CD4-positive, alpha-beta T cell (primary cell): ENCODE measurements around the gene RHOU. TPM values are rescaled to one million over a fixed set of nuclear protein-coding genes. Genes with fewer than 3 reads are reported as not detected.
A peak's percentile ranks its signal among the peaks of the same experiment; 100 is the strongest.

ENCODE experiments used
- ATAC-seq: fragments of 200-7000 bp; cut with Tn5 transposase; one replicate; pipeline ENCODE4 v1.10.0; 2022; ENCODE audit warnings: mild to moderate bottlenecking; ENCODE audit not compliant: poor library complexity
- CTCF ChIA-PET: fragments of 350-600 bp; sonication (Branson Sonifier 250); formaldehyde crosslinking; loops from one replicate; lab custom pipeline; 2021; ENCODE audit warnings: antibody characterized with exemption, inconsistent platforms; lab: Charles Lee
- POLR2A ChIA-PET: fragments of 350-600 bp; sonication (Branson Sonifier 250); formaldehyde crosslinking; loops from one replicate; lab custom pipeline; 2021; ENCODE audit warnings: antibody characterized with exemption, inconsistent platforms; lab: Charles Lee
- DNase-seq, 14 experiments: peaks; one replicate each; pipeline ENCODE4 v3.0.0-alpha.2; 2013 to 2020; ENCODE audit warnings: mixed read lengths in 2 of 14
- H3K27ac ChIP-seq, 2 donors: one replicate each; pipeline versions ENCODE4 v1.5.1 to v1.7.0; 2013; ENCODE audit warnings: low read length in 2 of 2, low read depth in 1 of 2, mild to moderate bottlenecking in 1 of 2
- H3K27me3 ChIP-seq, 2 experiments: 1 replicate in 1 of 2; 2 replicates in 1 of 2; pipeline versions ENCODE4 v1.6.1 to v1.7.0; 2013; ENCODE audit warnings: low read length in 2 of 2, control low read depth in 1 of 2, mild to moderate bottlenecking in 1 of 2, moderate library complexity in 1 of 2; ENCODE audit not compliant: insufficient read depth in 2 of 2, control insufficient read depth in 1 of 2
- H3K36me3 ChIP-seq: one replicate; pipeline ENCODE4 v1.6.1; 2013; ENCODE audit warnings: low read length, control low read depth; ENCODE audit not compliant: insufficient read depth
- H3K4me1 ChIP-seq: one replicate; pipeline ENCODE4 v1.6.1; 2013; ENCODE audit warnings: low read length, control low read depth; ENCODE audit not compliant: insufficient read depth
- H3K4me3 ChIP-seq: one replicate; pipeline ENCODE4 v1.5.1; 2013; ENCODE audit warnings: mild to moderate bottlenecking, low read length, moderate library complexity
- H3K9me3 ChIP-seq, 2 experiments: 1 replicate in 1 of 2; 2 replicates in 1 of 2; pipeline versions ENCODE4 v1.6.1 to v1.7.0; 2013; ENCODE audit warnings: low read length in 2 of 2, mild to moderate bottlenecking in 2 of 2, control low read depth in 1 of 2, moderate library complexity in 1 of 2; ENCODE audit not compliant: control insufficient read depth in 1 of 2, insufficient read depth in 1 of 2
- H3K27ac Mint-ChIP-seq: one replicate; pipeline ENCODE4 v1.8.0; 2020; ENCODE audit warnings: mixed read lengths
- H3K27me3 Mint-ChIP-seq: one replicate; pipeline ENCODE4 v1.8.0; 2021; ENCODE audit warnings: mixed read lengths
- H3K36me3 Mint-ChIP-seq: one replicate; pipeline ENCODE4 v1.8.0; 2021; ENCODE audit warnings: low read depth, mixed read lengths
- H3K4me1 Mint-ChIP-seq: one replicate; pipeline ENCODE4 v1.8.0; 2021; ENCODE audit warnings: low read depth, mixed read lengths
- H3K4me3 Mint-ChIP-seq: one replicate; pipeline ENCODE4 v1.8.0; 2020; ENCODE audit warnings: mild to moderate bottlenecking, mixed read lengths
- H3K9me3 Mint-ChIP-seq: one replicate; pipeline ENCODE4 v1.8.0; 2020; ENCODE audit warnings: mixed read lengths
- CTCF ChIP-seq: fragments of 200-600 bp; IDR thresholded peaks from one replicate; pipeline ENCODE4 v1.8.0; 2022; ENCODE audit warnings: antibody characterized with exemption, mild to moderate bottlenecking
- intact Hi-C, 2 experiments: fragments of 100-400 bp; cut with DNase I in 1 of 2; cut with micrococcal nuclease in 1 of 2; formaldehyde crosslinking; loops; one replicate each; pipeline versions ENCODE4 v1.15.1 to v1.9.0; 2023 to 2025; cut with DNase I, micrococcal nuclease
- total RNA-seq, 174 experiments: library from RNA in 2 of 174; stranded (reverse) in 2 of 174; gene quantifications; one replicate each; pipeline ENCODE4 v1.2.3 and lab custom pipeline; 2021 to 2026

The RHOU gene
- total RNA-seq, 2 experiments from 2014 or later = 1.2 TPM

DNA sequence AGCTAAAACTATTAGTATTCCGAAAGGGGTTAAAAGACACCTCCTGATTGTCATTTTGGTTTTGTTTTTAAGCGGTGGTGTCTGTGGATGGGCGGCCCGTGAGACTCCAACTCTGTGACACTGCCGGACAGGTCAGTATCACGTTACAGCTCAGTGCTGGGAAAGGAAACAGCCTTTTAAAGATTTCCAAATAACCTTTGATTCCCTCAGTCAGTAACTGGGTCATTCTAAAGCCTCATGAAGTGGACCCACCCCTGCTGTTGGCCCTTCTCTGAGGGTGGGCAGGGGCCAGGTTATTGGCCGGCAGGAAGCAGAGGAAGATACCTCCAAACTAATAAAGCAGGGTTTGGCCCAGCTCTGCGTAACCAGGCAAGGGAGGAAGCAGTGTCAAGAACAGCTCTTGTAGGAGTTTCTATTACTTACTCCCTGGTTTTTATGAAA, 2.3 kb downstream of the RHOU start:
- no peaks in the 10 kb centered on the region for H3K9me3 Mint-ChIP-seq
- ATAC-seq = no peak
- no peaks in the 10 kb centered on the region for H3K9me3 ChIP-seq
- intact Hi-C loops = no loop called here
- H3K4me3 ChIP-seq = peak overlapping the region; percentile 74
- H3K36me3 ChIP-seq = no peaks in the 10 kb centered on the region
- peak overlapping the region; percentile 92 for H3K4me3 Mint-ChIP-seq
- H3K27ac Mint-ChIP-seq = peak overlapping the region; percentile 81
- CTCF ChIA-PET = interaction anchor here (1.3 kb wide), 1 partner anchor 517 kb away, joined by 4 read pairs; no protein-coding TSS in a partner anchor
- no peaks in the 10 kb centered on the region for H3K27me3 Mint-ChIP-seq
- H3K36me3 Mint-ChIP-seq = peaks cover 9% of the 10 kb centered on the region
- H3K27me3 ChIP-seq = no peaks in the 10 kb centered on the region
- peak in 1 of 14 experiments; percentile 37 for DNase-seq
- H3K4me1 Mint-ChIP-seq = peaks cover 34% of the 10 kb centered on the region
- POLR2A ChIA-PET = interaction anchor here (1.1 kb wide), 1 partner anchor 392 kb away, joined by 4 read pairs; no protein-coding TSS in a partner anchor
- H3K27ac ChIP-seq = peak overlapping the region in 1 of 2 donors; percentile 59
- TF ChIP-seq CTCF = no peak
- peaks cover 28% of the 10 kb centered on the region for H3K4me1 ChIP-seq

GRCh38 chr1:228739826-228740225, 4.5 kb downstream of the RHOU start:
- Mint-ChIP-seq H3K4me3 (no peak overlapping the region), H3K9me3 (no peaks in the 10 kb centered on the region), H3K36me3 (peaks cover 21% of the 10 kb centered on the region), H3K4me1 (peaks cover 35% of the 10 kb centered on the region), H3K27me3 (no peaks in the 10 kb centered on the region), H3K27ac (no peak overlapping the region)
- no peak for DNase-seq
- CTCF ChIA-PET = no interaction called here
- no peak for ATAC-seq
- H3K27ac ChIP-seq = no peak overlapping the region
- intact Hi-C loops = no loop called here
- no peak overlapping the region for H3K4me3 ChIP-seq
- TF ChIP-seq CTCF = no peak
- H3K27me3 ChIP-seq = no peaks in the 10 kb centered on the region
- POLR2A ChIA-PET = no interaction called here
- H3K36me3 ChIP-seq = peaks cover 11% of the 10 kb centered on the region
- H3K9me3 ChIP-seq = no peaks in the 10 kb centered on the region
- H3K4me1 ChIP-seq = peaks cover 26% of the 10 kb centered on the region

DNA sequence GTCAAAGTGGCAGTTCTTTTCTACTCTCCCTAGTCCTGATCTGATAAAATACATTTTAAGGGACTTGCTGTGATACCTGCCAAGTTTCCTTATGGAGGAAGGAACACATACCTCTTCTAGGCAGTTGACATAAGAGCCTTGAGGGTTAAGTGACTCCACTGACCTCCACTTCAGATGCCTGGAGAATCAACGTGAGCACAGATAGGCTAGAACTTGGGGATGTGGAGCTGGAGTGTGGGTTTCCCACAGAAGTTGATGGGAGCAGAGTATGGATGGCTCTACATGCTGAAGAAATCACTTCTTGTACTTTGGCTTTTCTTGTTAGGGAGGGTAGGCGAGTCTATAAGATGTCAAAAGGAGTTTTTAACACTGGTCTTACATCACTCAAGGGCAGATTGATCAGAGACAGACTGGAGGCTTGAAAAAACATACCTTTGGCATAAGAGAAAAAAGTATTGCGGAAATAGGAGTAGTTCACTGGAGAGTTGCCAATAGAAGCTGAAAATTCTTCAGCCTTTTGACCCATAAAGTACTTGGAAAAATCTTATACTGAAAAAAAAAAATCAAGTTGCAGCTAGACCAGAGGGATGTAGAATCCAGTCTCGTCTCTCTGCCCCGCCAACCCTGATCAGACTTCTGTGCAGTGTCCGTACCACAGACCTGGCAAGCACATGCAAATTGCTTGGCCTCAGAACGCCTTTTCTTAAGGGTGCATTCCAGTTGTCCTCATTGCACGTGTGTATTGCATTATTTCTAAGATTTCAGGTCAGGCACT, 5.5 kb downstream of the RHOU start:
- Histone ChIP-seq H3K27ac (no peak overlapping the region), H3K36me3 (peaks cover 16% of the 10 kb centered on the region), H3K27me3 (no peaks in the 10 kb centered on the region), H3K4me1 (peaks cover 24% of the 10 kb centered on the region), H3K9me3 (no peaks in the 10 kb centered on the region), H3K4me3 (no peak overlapping the region)
- ATAC-seq (no peak), DNase-seq (no peak)
- H3K9me3 Mint-ChIP-seq = no peaks in the 10 kb centered on the region
- CTCF ChIA-PET = no interaction called here
- no peak for TF ChIP-seq CTCF
- H3K27me3 Mint-ChIP-seq = no peaks in the 10 kb centered on the region
- POLR2A ChIA-PET = no interaction called here
- peaks cover 21% of the 10 kb centered on the region for H3K36me3 Mint-ChIP-seq
- H3K4me3 Mint-ChIP-seq = no peak overlapping the region
- H3K27ac Mint-ChIP-seq = no peak overlapping the region
- H3K4me1 Mint-ChIP-seq = peaks cover 35% of the 10 kb centered on the region
- intact Hi-C loops = no loop called here
